GM23248 (cell line): ENCODE measurements around the gene FSIP1. TPM values are rescaled to one million over a fixed set of nuclear protein-coding genes. Genes with fewer than 3 reads are reported as not detected.

Experiments
- DNase-seq: peaks from one replicate; pipeline ENCODE4 v3.0.0-alpha.2; 2015
- H2AFZ ChIP-seq: fragments of 200-600 bp; sonication (generic); 2 replicates; pipeline ENCODE4 v1.6.1; 2016; ENCODE audit warnings: antibody characterized with exemption
- H3F3A ChIP-seq: fragments of 200-600 bp; sonication (generic); 2 replicates; pipeline ENCODE4 v1.6.1; 2016; ENCODE audit warnings: mild to moderate bottlenecking, antibody characterized with exemption, mixed run types; ENCODE audit not compliant: insufficient read depth
- H3K27ac ChIP-seq: fragments of 200-600 bp; sonication (generic); 2 replicates; pipeline ENCODE4 v1.5.1; 2016; ENCODE audit warnings: mild to moderate bottlenecking
- H3K27me3 ChIP-seq: fragments of 200-600 bp; sonication (generic); replicated peaks from 2 replicates; pipeline ENCODE4 v1.6.1; 2016; ENCODE audit warnings: mild to moderate bottlenecking; ENCODE audit not compliant: insufficient read depth
- H3K36me3 ChIP-seq: fragments of 200-600 bp; sonication (generic); 2 replicates; pipeline ENCODE4 v1.6.1; 2016; ENCODE audit warnings: low read depth, mild to moderate bottlenecking
- H3K4me1 ChIP-seq: fragments of 200-600 bp; sonication (generic); 2 replicates; pipeline ENCODE4 v1.6.1; 2016; ENCODE audit warnings: mild to moderate bottlenecking; ENCODE audit not compliant: insufficient read depth
- H3K4me2 ChIP-seq: fragments of 200-600 bp; sonication (generic); one replicate; pipeline ENCODE4 v1.6.1; 2016; ENCODE audit warnings: mild to moderate bottlenecking; ENCODE audit not compliant: unreplicated experiment
- H3K4me3 ChIP-seq: fragments of 200-600 bp; sonication (generic); 2 replicates; pipeline ENCODE4 v1.5.1; 2016; ENCODE audit warnings: mild to moderate bottlenecking
- H3K79me2 ChIP-seq: fragments of 200-600 bp; sonication (generic); 2 replicates; pipeline ENCODE4 v1.6.1; 2016; ENCODE audit warnings: mild to moderate bottlenecking; ENCODE audit not compliant: insufficient read depth
- H3K9ac ChIP-seq: fragments of 200-600 bp; sonication (generic); 2 replicates; pipeline ENCODE4 v1.6.1; 2016; ENCODE audit warnings: mild to moderate bottlenecking
- H3K9me2 ChIP-seq: fragments of 200-600 bp; sonication (generic); 2 replicates; pipeline ENCODE4 v1.6.1; 2016; ENCODE audit warnings: mixed run types, mild to moderate bottlenecking, moderate library complexity; ENCODE audit not compliant: insufficient read depth
- H3K9me3 ChIP-seq: fragments of 200-600 bp; sonication (generic); one replicate; pipeline ENCODE4 v1.6.1; 2017; ENCODE audit warnings: low read depth
- H4K20me1 ChIP-seq: fragments of 200-600 bp; sonication (generic); 2 replicates; pipeline ENCODE4 v1.6.0; 2016; ENCODE audit not compliant: insufficient read depth
- EZH2 ChIP-seq: fragments of 200-600 bp; sonication (generic); IDR thresholded peaks from 2 replicates; pipeline ENCODE4 v1.6.1; 2018; ENCODE audit warnings: antibody characterized with exemption, mild to moderate bottlenecking; ENCODE audit not compliant: insufficient read depth, poor library complexity, severe bottlenecking
- EZH2phosphoT487 ChIP-seq: fragments of 200-600 bp; sonication (generic); IDR thresholded peaks from 2 replicates; pipeline ENCODE4 v1.6.1; 2018; ENCODE audit warnings: antibody characterized with exemption, moderate library complexity, mild to moderate bottlenecking, low read depth; ENCODE audit not compliant: insufficient read depth
- WGBS, 2 experiments: methylation state at CpG; one replicate each; pipeline ENCODE4 v1.1.6; 2015 to 2017; ENCODE audit warnings: low lambda C conversion rate in 2 of 2, low coverage in 1 of 2; ENCODE audit errors: missing lambda C conversion rate in 2 of 2; 5-methylcytosine and 5-hydroxymethylcytosine counted together
- in situ Hi-C: fragments of 300-500 bp; cut with MboI; formaldehyde crosslinking; loops from 2 replicates; pipeline ENCODE4 v1.15.0; 2020
- polyA plus RNA-seq: library from polyadenylated mRNA; unstranded; fragments of >200 nt; fragmentation: Nextera tagmentation; extraction: Ambion mirVana; gene quantifications from 2 replicates; pipeline ENCODE4 v1.2.1, GENCODE V29; 2016
- total RNA-seq: library from RNA; depleted of rRNA; stranded (reverse); fragments of >200 nt; shearing (Covaris generic); gene quantifications from 2 replicates; pipeline ENCODE4 v1.2.3, GENCODE V29; 2014

Gene FSIP1
- total and polyA plus RNA-seq, 2 experiments from 2014 or later, result 2.4 TPM

- Histone ChIP-seq H3K27me3 (no peaks in the 10 kb centered on the region), H3K9me2 (no peaks in the 10 kb centered on the region), H3K4me2 (peak overlapping the region; percentile 72), H3K9me3 (no peaks in the 10 kb centered on the region), H4K20me1 (no peaks in the 10 kb centered on the region), H2AFZ (peak overlapping the region; percentile 53; the same call in 1 of the 2 replicates), H3K9ac (peak overlapping the region; percentile 33; the same call in 1 of the 2 replicates), H3K79me2 (no peaks in the 10 kb centered on the region), H3K4me3 (no peak overlapping the region), H3F3A (peaks cover 22% of the 10 kb centered on the region), H3K4me1 (peaks cover 34% of the 10 kb centered on the region), H3K36me3 (no peaks in the 10 kb centered on the region), H3K27ac (peak overlapping the region; percentile 71)
- in situ Hi-C loops, result no loop called here
- TF ChIP-seq EZH2phosphoT487 (no peak), EZH2 (no peak)
- 17 to 18% methylated on average over 6 of the region's 6 CpGs for WGBS, 2 experiments
- peak; percentile 94 for DNase-seq
Measured at GRCh38 chr15:39624806-39625205, 157.8 kb downstream of the FSIP1 start.

- H3K9me3 ChIP-seq, result no peaks in the 10 kb centered on the region
Measured at GRCh38 chr15:39623529-39623931, 159.1 kb downstream of the FSIP1 start.

GRCh38 chr15:39622660-39623516 is 159.8 kb downstream of the FSIP1 start:
- Histone ChIP-seq H4K20me1 (no peaks in the 10 kb centered on the region), H3K4me1 (peaks cover 31% of the 10 kb centered on the region), H3K4me2 (no peak overlapping the region), H3K27ac (no peak overlapping the region), H3K79me2 (no peaks in the 10 kb centered on the region), H3K9ac (no peak overlapping the region), H3K27me3 (no peaks in the 10 kb centered on the region), H3K9me3 (no peaks in the 10 kb centered on the region), H3K36me3 (no peaks in the 10 kb centered on the region), H3K4me3 (no peak overlapping the region), H3K9me2 (no peaks in the 10 kb centered on the region), H2AFZ (no peak overlapping the region), H3F3A (peaks cover 27% of the 10 kb centered on the region)
- in situ Hi-C loops, result no loop called here
- no peak for TF ChIP-seq EZH2phosphoT487
- no peak for TF ChIP-seq EZH2
- 85 to 86% methylated on average over 6 of the region's 6 CpGs for WGBS, 2 experiments
- no peak for DNase-seq

More at GRCh38 chr15:39623529-39623931, 159.1 kb downstream of the FSIP1 start:
- no peaks in the 10 kb centered on the region for H3K27me3 ChIP-seq
- no peak overlapping the region for H3K4me3 ChIP-seq
- TF ChIP-seq EZH2, result no peak
- no peak for TF ChIP-seq EZH2phosphoT487
- H3K36me3 ChIP-seq, result no peaks in the 10 kb centered on the region
- H3K4me2 ChIP-seq, result no peak overlapping the region
- no peaks in the 10 kb centered on the region for H4K20me1 ChIP-seq
- H3K79me2 ChIP-seq, result no peaks in the 10 kb centered on the region
- H2AFZ ChIP-seq, result no peak overlapping the region
- 81 to 86% methylated on average over 4 of the region's 4 CpGs for WGBS, 2 experiments
- H3F3A ChIP-seq, result peaks cover 22% of the 10 kb centered on the region
- in situ Hi-C loops, result no loop called here
- H3K4me1 ChIP-seq, result peaks cover 24% of the 10 kb centered on the region
- no peak overlapping the region for H3K9ac ChIP-seq
- H3K27ac ChIP-seq, result no peak overlapping the region
- no peaks in the 10 kb centered on the region for H3K9me2 ChIP-seq
- no peak for DNase-seq

- WGBS, 2 experiments, result 70 to 80% methylated on average over 1 of the region's 1 CpG
- no peak for DNase-seq
- Histone ChIP-seq H3K9me2 (no peaks in the 10 kb centered on the region), H3K36me3 (no peaks in the 10 kb centered on the region), H3K27me3 (no peaks in the 10 kb centered on the region), H2AFZ (no peak overlapping the region), H3K4me1 (peaks cover 38% of the 10 kb centered on the region), H3K27ac (no peak overlapping the region), H3F3A (peaks cover 36% of the 10 kb centered on the region), H3K9ac (no peak overlapping the region), H3K4me3 (no peak overlapping the region), H4K20me1 (no peaks in the 10 kb centered on the region), H3K9me3 (no peaks in the 10 kb centered on the region), H3K79me2 (no peaks in the 10 kb centered on the region), H3K4me2 (no peak overlapping the region)
- no peak for TF ChIP-seq EZH2
- TF ChIP-seq EZH2phosphoT487, result no peak
- in situ Hi-C loops, result no loop called here
Measured at GRCh38 chr15:39621976-39622375, 160.7 kb downstream of the FSIP1 start.
